Mucosa of rectum (tissue), 2 donors: Measurements from ENCODE around the gene METAP2.
"Not testable (repeated sequence)": the region's sequence is repeated elsewhere in the genome, so short reads cannot be mapped to it uniquely, and the experiment has no call there.

Experiments
- H3K27ac ChIP-seq, 2 donors: one replicate each; pipeline ENCODE4 v1.7.0; 2013; ENCODE audit warnings: inconsistent platforms in 2 of 2, low read depth in 2 of 2, low read length in 2 of 2
- H3K27me3 ChIP-seq, 2 donors: one replicate each; pipeline ENCODE4 v1.7.0; 2013; ENCODE audit warnings: low read length in 2 of 2; ENCODE audit not compliant: control insufficient read depth in 2 of 2, insufficient read depth in 2 of 2
- H3K36me3 ChIP-seq, 2 donors: one replicate each; pipeline ENCODE4 v1.7.0; 2013; ENCODE audit warnings: low read length in 2 of 2; ENCODE audit not compliant: control insufficient read depth in 2 of 2, insufficient read depth in 2 of 2
- H3K4me1 ChIP-seq, 2 donors: one replicate each; pipeline ENCODE4 v1.7.0; 2013; ENCODE audit warnings: low read length in 2 of 2, mild to moderate bottlenecking in 1 of 2; ENCODE audit not compliant: control insufficient read depth in 2 of 2, insufficient read depth in 2 of 2
- H3K4me3 ChIP-seq, 2 donors: one replicate each; pipeline ENCODE4 v1.7.0; 2013; ENCODE audit warnings: low read length in 2 of 2
- H3K9ac ChIP-seq, 2 donors: one replicate each; pipeline ENCODE4 v1.7.0; 2013; ENCODE audit warnings: low read length in 2 of 2, low read depth in 1 of 2, mild to moderate bottlenecking in 1 of 2
- H3K9me3 ChIP-seq, 2 donors: one replicate each; pipeline ENCODE4 v1.7.0; 2013; ENCODE audit warnings: low read length in 2 of 2; ENCODE audit not compliant: control insufficient read depth in 2 of 2
- donor health status: healthy.
- donor health status: Normal muscosa, but diverticular disease.

METAP2 gene

GRCh38 chr12:95445884-95446505 lies 28.0 kb upstream of the METAP2 start:
- H3K9ac ChIP-seq = peak overlapping the region in 1 of 2 donors; percentile 64
- peaks cover 0 to 11% of the 10 kb centered on the region in 2 donors for H3K4me1 ChIP-seq
- peak overlapping the region; percentile 4 to 21 for H3K27ac ChIP-seq
- no peaks in the 10 kb centered on the region for H3K36me3 ChIP-seq
- H3K27me3 ChIP-seq = no peaks in the 10 kb centered on the region
- H3K9me3 ChIP-seq = no peaks in the 10 kb centered on the region
- peak overlapping the region; percentile 43 to 63 for H3K4me3 ChIP-seq

GRCh38 chr12:95446506-95446900 lies 27.4 kb upstream of the METAP2 start:
- H3K27ac ChIP-seq = peak overlapping the region; percentile 4 to 21
- no peaks in the 10 kb centered on the region for H3K36me3 ChIP-seq
- H3K27me3 ChIP-seq = no peaks in the 10 kb centered on the region
- H3K9ac ChIP-seq = peak overlapping the region; percentile 24 to 64
- H3K9me3 ChIP-seq = no peaks in the 10 kb centered on the region
- H3K4me3 ChIP-seq = peak overlapping the region; percentile 43 to 63
- H3K4me1 ChIP-seq = peaks cover 0 to 11% of the 10 kb centered on the region in 2 donors

DNA sequence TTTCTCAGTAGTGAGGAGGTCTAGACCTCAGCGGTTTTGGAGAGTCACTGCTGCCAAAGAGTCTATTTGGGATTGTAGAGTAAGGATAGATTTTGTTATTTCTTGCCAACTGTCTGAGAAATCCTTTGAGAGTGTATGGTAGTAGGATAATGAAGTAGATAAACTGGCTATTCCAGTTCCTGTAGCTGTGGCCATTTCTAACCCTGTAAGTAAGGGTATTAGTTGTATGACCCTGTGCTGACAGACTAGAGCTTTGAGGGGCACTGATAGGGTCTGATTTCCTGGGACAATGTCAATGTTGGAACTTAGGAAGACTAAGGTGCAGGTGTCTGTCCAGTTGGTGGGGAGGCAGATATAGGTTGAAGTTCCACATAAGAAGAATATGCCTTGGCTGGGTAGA lies 24.3 kb upstream of the METAP2 start:
- not testable (repeated sequence) for H3K4me3 ChIP-seq, H3K27ac ChIP-seq, H3K9me3 ChIP-seq, H3K9ac ChIP-seq, H3K27me3 ChIP-seq, H3K36me3 ChIP-seq
- H3K4me1 ChIP-seq = peaks cover 0 to 11% of the 10 kb centered on the region in 2 donors

- H3K27ac ChIP-seq, H3K9me3 ChIP-seq, H3K27me3 ChIP-seq, H3K4me3 ChIP-seq, H3K4me1 ChIP-seq, H3K9ac ChIP-seq, H3K36me3 ChIP-seq: not testable (repeated sequence)
Measured at GRCh38 chr12:95452501-95452900, 21.5 kb upstream of the METAP2 start.

GRCh38 chr12:95453881-95454280 lies 20.1 kb upstream of the METAP2 start:
- H3K4me1 ChIP-seq, H3K4me3 ChIP-seq, H3K9ac ChIP-seq, H3K36me3 ChIP-seq, H3K27ac ChIP-seq, H3K27me3 ChIP-seq, H3K9me3 ChIP-seq: not testable (repeated sequence)

DNA sequence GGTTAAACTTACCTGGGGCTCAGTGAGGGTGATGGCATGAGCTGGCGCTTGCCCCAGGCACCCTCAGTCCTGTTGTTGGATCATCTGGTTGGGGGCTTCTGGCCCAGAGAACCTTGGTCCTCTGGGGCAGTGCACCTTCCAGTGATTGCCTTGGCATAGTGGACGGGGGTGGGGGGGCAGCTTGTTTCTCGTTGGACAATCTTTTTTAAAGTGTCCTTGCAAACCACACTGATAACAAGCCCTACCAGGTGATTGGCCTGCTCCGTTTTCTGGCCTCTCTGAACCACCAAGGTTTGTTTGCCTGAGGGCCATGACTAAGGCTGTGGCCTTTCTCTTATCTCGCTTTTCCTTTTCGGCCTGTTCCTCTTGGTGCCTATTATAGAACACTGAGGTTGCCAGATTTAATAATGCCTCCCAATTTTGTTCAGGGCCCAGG lies 19.2 kb upstream of the METAP2 start:
- not testable (repeated sequence) for H3K36me3 ChIP-seq, H3K27me3 ChIP-seq, H3K9ac ChIP-seq, H3K27ac ChIP-seq, H3K4me3 ChIP-seq, H3K9me3 ChIP-seq, H3K4me1 ChIP-seq

DNA sequence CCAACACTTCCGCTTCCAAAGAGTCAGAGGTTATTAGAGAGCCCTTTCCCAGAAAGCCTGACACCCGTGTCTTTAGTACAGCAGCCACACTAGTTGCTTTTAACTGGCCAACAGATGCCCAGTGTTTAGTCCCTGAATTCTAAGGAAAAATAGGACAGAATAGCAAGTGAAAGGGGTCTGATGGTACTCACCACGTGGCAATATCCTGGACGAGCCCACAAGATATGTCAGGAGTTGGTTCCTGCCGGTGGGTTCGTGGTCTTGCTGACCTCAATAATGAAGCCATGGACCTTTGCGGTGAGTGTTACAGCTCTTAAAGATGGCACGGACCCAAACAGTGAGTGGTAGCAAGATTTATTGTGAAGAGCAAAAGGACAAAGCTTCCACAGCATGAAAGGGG lies 16.3 kb upstream of the METAP2 start:
- not testable (repeated sequence) for H3K27ac ChIP-seq, H3K4me3 ChIP-seq, H3K9ac ChIP-seq, H3K27me3 ChIP-seq, H3K36me3 ChIP-seq, H3K4me1 ChIP-seq, H3K9me3 ChIP-seq

DNA sequence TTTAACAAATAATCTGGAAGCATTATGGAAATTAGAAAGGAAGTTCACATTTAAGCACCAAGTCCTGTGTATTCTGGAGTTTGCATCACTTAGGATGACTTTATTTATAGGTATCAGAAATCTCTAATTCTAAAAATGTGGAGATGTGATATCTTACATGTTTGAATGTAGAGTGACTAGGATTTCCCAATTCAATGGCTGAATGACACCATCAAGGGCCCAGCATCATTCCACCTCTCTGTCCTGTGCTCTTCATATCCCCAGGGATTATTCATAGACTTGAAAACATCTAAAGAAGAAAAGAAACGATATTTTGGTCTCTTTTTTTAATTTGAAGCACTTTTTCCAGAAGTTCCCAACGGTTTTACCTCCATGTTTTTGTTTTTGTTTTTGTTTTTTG lies 15.2 kb upstream of the METAP2 start:
- no peak overlapping the region for H3K9ac ChIP-seq
- H3K27me3 ChIP-seq = no peaks in the 10 kb centered on the region
- no peaks in the 10 kb centered on the region for H3K36me3 ChIP-seq
- no peak overlapping the region for H3K4me3 ChIP-seq
- no peaks in the 10 kb centered on the region for H3K4me1 ChIP-seq
- no peak overlapping the region for H3K27ac ChIP-seq
- H3K9me3 ChIP-seq = no peaks in the 10 kb centered on the region

GRCh38 chr12:95459310-95459709 lies 14.6 kb upstream of the METAP2 start:
- H3K27me3 ChIP-seq = no peaks in the 10 kb centered on the region
- no peak overlapping the region for H3K9ac ChIP-seq
- H3K9me3 ChIP-seq = no peaks in the 10 kb centered on the region
- no peaks in the 10 kb centered on the region for H3K36me3 ChIP-seq
- no peak overlapping the region for H3K27ac ChIP-seq
- no peaks in the 10 kb centered on the region for H3K4me1 ChIP-seq
- no peak overlapping the region for H3K4me3 ChIP-seq

- Histone ChIP-seq H3K9me3 (no peaks in the 10 kb centered on the region), H3K36me3 (no peaks in the 10 kb centered on the region), H3K27ac (no peak overlapping the region), H3K9ac (no peak overlapping the region), H3K27me3 (no peaks in the 10 kb centered on the region), H3K4me3 (no peak overlapping the region), H3K4me1 (no peaks in the 10 kb centered on the region)
Measured at GRCh38 chr12:95460105-95460504, 13.8 kb upstream of the METAP2 start.

DNA sequence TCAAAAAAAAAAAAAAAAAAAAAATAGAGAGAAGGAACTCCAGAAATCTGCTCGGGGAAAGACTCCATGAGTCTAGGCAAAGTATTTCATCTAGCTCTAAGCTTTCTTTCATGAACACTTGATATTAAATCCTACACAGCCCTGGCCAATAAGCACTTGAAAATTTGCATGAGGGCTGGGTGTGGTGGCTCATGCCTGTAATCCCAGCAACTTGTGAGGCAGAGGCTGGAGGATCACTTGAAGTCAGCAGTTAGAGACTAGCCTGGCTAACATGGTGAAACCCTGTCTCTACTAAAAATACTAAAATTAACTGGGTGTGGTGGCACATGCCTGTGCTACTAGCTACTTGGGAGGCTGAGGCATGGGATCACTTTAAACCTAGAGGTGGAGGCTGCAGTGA lies 13.1 kb upstream of the METAP2 start:
- Histone ChIP-seq H3K9me3 (no peaks in the 10 kb centered on the region), H3K27me3 (no peaks in the 10 kb centered on the region), H3K27ac (no peak overlapping the region), H3K9ac (no peak overlapping the region), H3K4me1 (no peaks in the 10 kb centered on the region), H3K4me3 (no peak overlapping the region), H3K36me3 (no peaks in the 10 kb centered on the region)
